SK-N-SH treated with all-trans-retinoic acid at 6 μM for 48 hours (cell line): ENCODE measurements around the gene SYNPO.

Source experiments
- ISL1 ChIP-seq: fragments of 250-450 bp; sonication (Bioruptor Pico); IDR thresholded peaks from 2 replicates; pipeline ENCODE4 v2.1.2; 2022; ENCODE audit warnings: mild to moderate bottlenecking, moderate library complexity
- PPARA ChIP-seq: fragments of 250-450 bp; sonication (Bioruptor Pico); IDR thresholded peaks from 2 replicates; pipeline ENCODE4 v1.5.0; 2020; ENCODE audit warnings: mild to moderate bottlenecking, borderline replicate concordance
- RARB ChIP-seq: fragments of 250-450 bp; sonication (Bioruptor Pico); IDR thresholded peaks from 2 replicates; pipeline ENCODE4 v1.8.0; 2021; ENCODE audit warnings: mild to moderate bottlenecking, moderate library complexity
- ZFP3 ChIP-seq: fragments of 250-450 bp; sonication (Bioruptor Pico); IDR thresholded peaks from 2 replicates; pipeline ENCODE4 v1.5.0; 2020; ENCODE audit warnings: mild to moderate bottlenecking, moderate library complexity
- ZFP30 ChIP-seq: fragments of 450-650 bp; formaldehyde crosslinking; IDR thresholded peaks from 2 replicates; pipeline ENCODE4 v1.5.0; 2022; ENCODE audit warnings: mild to moderate bottlenecking, moderate library complexity
- ZNF565 ChIP-seq: fragments of 450-650 bp; formaldehyde crosslinking; conservative IDR thresholded peaks from 2 replicates; pipeline ENCODE4 v1.5.0; 2020; ENCODE audit warnings: low read depth, mild to moderate bottlenecking, moderate library complexity
- ZNF70 ChIP-seq: fragments of 450-650 bp; formaldehyde crosslinking; IDR thresholded peaks from 2 replicates; pipeline ENCODE4 v1.5.0; 2020; ENCODE audit warnings: mild to moderate bottlenecking, moderate library complexity
- ZNF8 ChIP-seq: fragments of 450-650 bp; formaldehyde crosslinking; IDR thresholded peaks from 2 replicates; pipeline ENCODE4 v1.5.0; 2020; ENCODE audit warnings: mild to moderate bottlenecking, moderate library complexity
- TF ChIP-seq, protein P1 (sequence below): fragments of 250-450 bp; sonication (Bioruptor Pico); IDR thresholded peaks from 2 replicates; pipeline ENCODE4 v1.8.0; 2020; ENCODE audit warnings: mild to moderate bottlenecking, moderate library complexity, borderline replicate concordance

- no peak for TF ChIP-seq PPARA (CRISPR knock-in tag)
- no peak for TF ChIP-seq ZFP3 (CRISPR knock-in tag)
- no peak for TF ChIP-seq ISL1 (CRISPR knock-in tag)
- TF ChIP-seq RARB: no peak
- no peak for TF ChIP-seq ZFP30 (CRISPR knock-in tag)
- no peak for TF ChIP-seq ZNF70 (CRISPR knock-in tag)
- TF ChIP-seq, protein P1, sequence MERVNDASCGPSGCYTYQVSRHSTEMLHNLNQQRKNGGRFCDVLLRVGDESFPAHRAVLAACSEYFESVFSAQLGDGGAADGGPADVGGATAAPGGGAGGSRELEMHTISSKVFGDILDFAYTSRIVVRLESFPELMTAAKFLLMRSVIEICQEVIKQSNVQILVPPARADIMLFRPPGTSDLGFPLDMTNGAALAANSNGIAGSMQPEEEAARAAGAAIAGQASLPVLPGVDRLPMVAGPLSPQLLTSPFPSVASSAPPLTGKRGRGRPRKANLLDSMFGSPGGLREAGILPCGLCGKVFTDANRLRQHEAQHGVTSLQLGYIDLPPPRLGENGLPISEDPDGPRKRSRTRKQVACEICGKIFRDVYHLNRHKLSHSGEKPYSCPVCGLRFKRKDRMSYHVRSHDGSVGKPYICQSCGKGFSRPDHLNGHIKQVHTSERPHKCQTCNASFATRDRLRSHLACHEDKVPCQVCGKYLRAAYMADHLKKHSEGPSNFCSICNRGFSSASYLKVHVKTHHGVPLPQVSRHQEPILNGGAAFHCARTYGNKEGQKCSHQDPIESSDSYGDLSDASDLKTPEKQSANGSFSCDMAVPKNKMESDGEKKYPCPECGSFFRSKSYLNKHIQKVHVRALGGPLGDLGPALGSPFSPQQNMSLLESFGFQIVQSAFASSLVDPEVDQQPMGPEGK (CRISPR knock-in tag): no peak
- no peak for TF ChIP-seq ZNF8 (CRISPR knock-in tag)
- TF ChIP-seq ZNF565 (CRISPR knock-in tag): no peak
Observed at GRCh38 chr5:150659360-150660107, 19.1 kb downstream of the SYNPO start.
